ENCODE data around the gene SIAE. TPM values are rescaled to one million over a fixed set of nuclear protein-coding genes. Genes with fewer than 3 reads are reported as not detected.
"Not testable (repeated sequence)": the region's sequence is repeated elsewhere in the genome, so short reads cannot be mapped to it uniquely, and the experiment has no call there.

SIAE gene
- total RNA-seq, 1 experiment from 2014 or later: 5.9 TPM

GRCh38 chr11:124635932-124636331, 37.6 kb downstream of the SIAE start:
- in situ Hi-C loops (cut with HindIII; ENCODE audit: low sequenced_read_pairs): no loop called here
- no peak for DNase-seq (ENCODE audit: low spot score)

GRCh38 chr11:124633355-124633754, 40.2 kb downstream of the SIAE start:
- in situ Hi-C loops (cut with HindIII; ENCODE audit: low sequenced_read_pairs): no loop called here
- DNase-seq (ENCODE audit: low spot score): no peak

GRCh38 chr11:124629961-124630360, 43.6 kb downstream of the SIAE start:
- no peak for DNase-seq (ENCODE audit: low spot score)
- in situ Hi-C loops (cut with HindIII; ENCODE audit: low sequenced_read_pairs): no loop called here

GRCh38 chr11:124627546-124627945, 46.0 kb downstream of the SIAE start:
- in situ Hi-C loops (cut with HindIII; ENCODE audit: low sequenced_read_pairs): no loop called here
- DNase-seq (ENCODE audit: low spot score): no peak

GRCh38 chr11:124625504-124626168, 47.9 kb downstream of the SIAE start:
- DNase-seq (ENCODE audit: low spot score): no peak
- in situ Hi-C loops (cut with HindIII; ENCODE audit: low sequenced_read_pairs): no loop called here

- in situ Hi-C loops (cut with HindIII; ENCODE audit: low sequenced_read_pairs): no loop called here
- DNase-seq (ENCODE audit: low spot score): no peak
Observed at GRCh38 chr11:124623861-124624525, 49.5 kb downstream of the SIAE start.

GRCh38 chr11:124622531-124623451, 50.7 kb downstream of the SIAE start, which contains the start of gene TBRG1:
TSS of gene TBRG1 (plus strand) at chr11:124622864. CDS start at chr11:124623084, 220 bp downstream.
- DNase-seq (ENCODE audit: low spot score): peak; percentile 96
- in situ Hi-C loops (cut with HindIII; ENCODE audit: low sequenced_read_pairs): no loop called here

GRCh38 chr11:124618863-124619262, 54.7 kb downstream of the SIAE start:
- in situ Hi-C loops (cut with HindIII; ENCODE audit: low sequenced_read_pairs): no loop called here
- no peak for DNase-seq (ENCODE audit: low spot score)

GRCh38 chr11:124612567-124613246, 60.8 kb downstream of the SIAE start:
- in situ Hi-C loops (cut with HindIII; ENCODE audit: low sequenced_read_pairs): no loop called here
- no peak for DNase-seq (ENCODE audit: low spot score)

GRCh38 chr11:124612045-124612444, 61.5 kb downstream of the SIAE start:
- in situ Hi-C loops (cut with HindIII; ENCODE audit: low sequenced_read_pairs): no loop called here
- no peak for DNase-seq (ENCODE audit: low spot score)

- in situ Hi-C loops (cut with HindIII; ENCODE audit: low sequenced_read_pairs): no loop called here
- DNase-seq (ENCODE audit: low spot score): no peak
Observed at GRCh38 chr11:124611064-124611463, 62.5 kb downstream of the SIAE start, which contains the start of gene PANX3. TSS of gene PANX3 (plus strand) at chr11:124611428. CDS start at chr11:124611557, 129 bp downstream.

GRCh38 chr11:124610295-124610694, 63.2 kb downstream of the SIAE start:
- no peak for DNase-seq (ENCODE audit: low spot score)

GRCh38 chr11:124608147-124608546, 65.4 kb downstream of the SIAE start:
- no peak for DNase-seq (ENCODE audit: low spot score)
- in situ Hi-C loops (cut with HindIII; ENCODE audit: low sequenced_read_pairs): no loop called here

More at GRCh38 chr11:124610295-124610694, 63.2 kb downstream of the SIAE start:
- in situ Hi-C loops (cut with HindIII; ENCODE audit: low sequenced_read_pairs): no loop called here

GRCh38 chr11:124605719-124606118, 67.8 kb downstream of the SIAE start:
- in situ Hi-C loops (cut with HindIII; ENCODE audit: low sequenced_read_pairs): no loop called here
- DNase-seq (ENCODE audit: low spot score): no peak

- in situ Hi-C loops (cut with HindIII; ENCODE audit: low sequenced_read_pairs): not testable (repeated sequence)
Observed at GRCh38 chr11:124602723-124603122, 70.8 kb downstream of the SIAE start.

GRCh38 chr11:124602193-124602592, 71.3 kb downstream of the SIAE start:
- DNase-seq (ENCODE audit: low spot score): no peak
- in situ Hi-C loops (cut with HindIII; ENCODE audit: low sequenced_read_pairs): no loop called here

More at GRCh38 chr11:124602723-124603122, 70.8 kb downstream of the SIAE start:
- DNase-seq (ENCODE audit: low spot score): not testable (repeated sequence)

GRCh38 chr11:124600621-124601320, 72.8 kb downstream of the SIAE start:
- DNase-seq (ENCODE audit: low spot score): no peak
- in situ Hi-C loops (cut with HindIII; ENCODE audit: low sequenced_read_pairs): no loop called here

- in situ Hi-C loops (cut with HindIII; ENCODE audit: low sequenced_read_pairs): no loop called here
- DNase-seq (ENCODE audit: low spot score): no peak
Observed at GRCh38 chr11:124597626-124598025, 75.9 kb downstream of the SIAE start.

Data from G401 (cell line).